PC-9 (cell line): ENCODE measurements around the gene CHTF18. TPM values are rescaled to one million over a fixed set of nuclear protein-coding genes. Genes with fewer than 3 reads are reported as not detected.

ENCODE experiments used
- BruUV-seq: library from RNA; stranded (reverse); fragments of 400-500 nt; replicated peaks from 2 replicates; lab custom pipeline; 2021; lab: Mats Ljungman, UMichigan
- CTCF ChIA-PET: fragments of 300-600 bp; sonication (Branson Sonifier 250); formaldehyde crosslinking; loops from one replicate; lab custom pipeline; 2022; ENCODE audit warnings: antibody characterized with exemption; lab: Charles Lee
- POLR2A ChIA-PET: fragments of 300-600 bp; sonication (Branson Sonifier 250); formaldehyde crosslinking; loops from one replicate; lab custom pipeline; 2022; ENCODE audit warnings: antibody characterized with exemption; ENCODE audit not compliant: unreplicated experiment; lab: Charles Lee
- DNase-seq, 2 experiments: peaks; one replicate each; pipeline versions ENCODE4 v3.0.0 to v3.0.0-alpha.2; 2015 to 2022; ENCODE audit warnings: mixed read lengths in 1 of 2
- H2AFZ ChIP-seq: fragments of 200-600 bp; sonication (generic); 2 replicates; pipeline ENCODE4 v1.8.1; 2017; ENCODE audit warnings: antibody characterized with exemption
- H3F3A ChIP-seq: fragments of 200-600 bp; sonication (generic); 2 replicates; pipeline ENCODE4 v1.8.1; 2017; ENCODE audit warnings: antibody characterized with exemption, mild to moderate bottlenecking, low read depth; ENCODE audit not compliant: insufficient read depth
- H3K27ac ChIP-seq: fragments of 200-600 bp; sonication (generic); 2 replicates; pipeline ENCODE4 v1.6.1; 2016; ENCODE audit warnings: mixed run types
- H3K27me3 ChIP-seq: fragments of 200-600 bp; sonication (generic); 2 replicates; pipeline ENCODE4 v1.6.1; 2016; ENCODE audit warnings: low read depth, mixed run types; ENCODE audit not compliant: insufficient read depth
- H3K36me3 ChIP-seq: fragments of 200-600 bp; sonication (generic); 2 replicates; pipeline ENCODE4 v1.6.1; 2016; ENCODE audit warnings: low read depth, mixed run types
- H3K4me1 ChIP-seq: fragments of 200-600 bp; sonication (generic); replicated peaks from 2 replicates; pipeline ENCODE4 v1.6.1; 2016; ENCODE audit warnings: mixed run types; ENCODE audit not compliant: insufficient read depth
- H3K4me2 ChIP-seq: fragments of 200-600 bp; sonication (generic); 2 replicates; pipeline ENCODE4 v1.6.1; 2017; ENCODE audit warnings: mixed run types
- H3K4me3 ChIP-seq: fragments of 200-600 bp; sonication (generic); 2 replicates; pipeline ENCODE4 v1.6.1; 2016; ENCODE audit warnings: mixed run types
- H3K79me2 ChIP-seq: fragments of 200-600 bp; sonication (generic); 2 replicates; pipeline ENCODE4 v1.6.1; 2017; ENCODE audit warnings: low read depth, mixed run types
- H3K9me2 ChIP-seq: fragments of 200-600 bp; sonication (generic); 2 replicates; pipeline ENCODE4 v1.8.1; 2017; ENCODE audit warnings: mild to moderate bottlenecking; ENCODE audit not compliant: insufficient read depth
- H3K9me3 ChIP-seq: fragments of 200-600 bp; sonication (generic); 2 replicates; pipeline ENCODE4 v1.8.1; 2016; ENCODE audit warnings: low read depth; ENCODE audit not compliant: insufficient read depth
- H4K20me1 ChIP-seq: fragments of 200-600 bp; sonication (generic); 2 replicates; pipeline ENCODE4 v1.8.1; 2017; ENCODE audit not compliant: insufficient read depth
- CTCF ChIP-seq: fragments of 200-600 bp; sonication (generic); conservative IDR thresholded peaks from 2 replicates; pipeline ENCODE4 v1.6.1; 2017; ENCODE audit warnings: mixed run types, antibody characterized with exemption, mild to moderate bottlenecking, moderate library complexity
- EZH2 ChIP-seq: fragments of 200-600 bp; sonication (generic); IDR thresholded peaks from 2 replicates; pipeline ENCODE4 v1.8.0; 2017; ENCODE audit warnings: antibody characterized with exemption, low read depth
- intact Hi-C: fragments of 100-400 bp; cut with micrococcal nuclease; formaldehyde crosslinking; loops from one replicate; pipeline ENCODE4 v1.10.0; 2022; ENCODE audit not compliant: unreplicated experiment
- total RNA-seq: library from RNA; stranded (reverse); gene quantifications from 2 replicates; pipeline ENCODE4 v1.2.3, GENCODE V29; 2021

Gene CHTF18
- total RNA-seq, 1 experiment from 2014 or later: 67.7 TPM

- no peak overlapping the region for H3K27ac ChIP-seq
- H4K20me1 ChIP-seq: no peaks in the 10 kb centered on the region
- POLR2A ChIA-PET: no interaction called here
- no TSS peak for BruUV-seq
- no peak for DNase-seq
- TF ChIP-seq CTCF: no peak
- no peak for TF ChIP-seq EZH2
- H3K36me3 ChIP-seq: no peaks in the 10 kb centered on the region
- H3K9me3 ChIP-seq: no peaks in the 10 kb centered on the region
- no peak overlapping the region for H3K4me3 ChIP-seq
- CTCF ChIA-PET: no interaction called here
- H3K4me2 ChIP-seq: no peak overlapping the region
- no peaks in the 10 kb centered on the region for H3K79me2 ChIP-seq
- no peaks in the 10 kb centered on the region for H3F3A ChIP-seq
- intact Hi-C loops: no loop called here
- H3K9me2 ChIP-seq: no peaks in the 10 kb centered on the region
- no peak overlapping the region for H2AFZ ChIP-seq
- peaks cover 88% of the 10 kb centered on the region for H3K27me3 ChIP-seq
- no peaks in the 10 kb centered on the region for H3K4me1 ChIP-seq
Observed at GRCh38 chr16:827513-827912, 39.1 kb downstream of the CHTF18 start.

- Histone ChIP-seq H3K4me1 (no peaks in the 10 kb centered on the region), H4K20me1 (no peaks in the 10 kb centered on the region), H3K27ac (no peak overlapping the region), H3K4me2 (no peak overlapping the region), H2AFZ (no peak overlapping the region), H3F3A (no peaks in the 10 kb centered on the region), H3K9me3 (no peaks in the 10 kb centered on the region), H3K79me2 (no peaks in the 10 kb centered on the region), H3K27me3 (peaks cover 87% of the 10 kb centered on the region), H3K36me3 (no peaks in the 10 kb centered on the region), H3K4me3 (no peak overlapping the region), H3K9me2 (no peaks in the 10 kb centered on the region)
- POLR2A ChIA-PET: no interaction called here
- no TSS peak for BruUV-seq
- intact Hi-C loops: no loop called here
- TF ChIP-seq EZH2: no peak
- TF ChIP-seq CTCF: no peak
- CTCF ChIA-PET: no interaction called here
- DNase-seq: no peak
Observed at GRCh38 chr16:828891-829290, 40.5 kb downstream of the CHTF18 start.

- ChIA-PET POLR2A (no interaction called here), CTCF (interaction anchor here (0.7 kb wide), 1 partner anchor 32 kb away, joined by 3 read pairs; no protein-coding TSS in a partner anchor)
- Histone ChIP-seq H2AFZ (no peak overlapping the region), H3K4me3 (no peak overlapping the region), H3K27me3 (peaks cover 87% of the 10 kb centered on the region), H3K9me3 (no peaks in the 10 kb centered on the region), H4K20me1 (no peaks in the 10 kb centered on the region), H3K9me2 (no peaks in the 10 kb centered on the region), H3F3A (no peaks in the 10 kb centered on the region), H3K4me1 (no peaks in the 10 kb centered on the region), H3K27ac (no peak overlapping the region), H3K4me2 (no peak overlapping the region), H3K79me2 (no peaks in the 10 kb centered on the region), H3K36me3 (no peaks in the 10 kb centered on the region)
- no peak for DNase-seq
- no TSS peak for BruUV-seq
- TF ChIP-seq CTCF (no peak), EZH2 (no peak)
- intact Hi-C loops: no loop called here
Observed at GRCh38 chr16:830107-830870, 41.9 kb downstream of the CHTF18 start.
